Neural crest cell (in vitro differentiated cells): Measurements from ENCODE around the gene AMHR2. TPM values are rescaled to one million over a fixed set of nuclear protein-coding genes. Genes with fewer than 3 reads are reported as not detected.

Experiments
- DNase-seq: peaks from one replicate; pipeline ENCODE4 v3.0.0; 2021; ENCODE audit warnings: low read depth, mixed read lengths, low spot score
- H3K27ac Mint-ChIP-seq: one replicate; pipeline ENCODE4 v1.8.0; 2021; ENCODE audit warnings: mild to moderate bottlenecking, mixed read lengths; ENCODE audit not compliant: unreplicated experiment
- H3K27me3 Mint-ChIP-seq: 2 replicates; pipeline ENCODE4 v1.8.0; 2021; ENCODE audit warnings: low read depth, mild to moderate bottlenecking, mixed read lengths
- H3K36me3 Mint-ChIP-seq: 2 replicates; pipeline ENCODE4 v1.8.0; 2021; ENCODE audit warnings: low read depth, mild to moderate bottlenecking, mixed read lengths
- H3K4me1 Mint-ChIP-seq: 2 replicates; pipeline ENCODE4 v1.8.0; 2021; ENCODE audit warnings: mixed read lengths
- H3K4me3 Mint-ChIP-seq: one replicate; pipeline ENCODE4 v1.8.0; 2021; ENCODE audit warnings: mild to moderate bottlenecking, mixed read lengths
- H3K9me3 Mint-ChIP-seq: 2 replicates; pipeline ENCODE4 v1.8.0; 2021; ENCODE audit warnings: mixed read lengths
- CTCF ChIP-seq: fragments of 200-600 bp; sonication (generic); conservative IDR thresholded peaks from 2 replicates; pipeline ENCODE4 v1.5.0; 2021; ENCODE audit warnings: antibody characterized with exemption, mild to moderate bottlenecking
- total RNA-seq: library from RNA; stranded (reverse); gene quantifications from 2 replicates; pipeline ENCODE4 v1.2.1, GENCODE V29; 2021

The AMHR2 gene
- total RNA-seq, 1 donor from 2014 or later: not detected

- Mint-ChIP-seq H3K4me1 (peaks cover 53% of the 10 kb centered on the region), H3K27ac (no peak overlapping the region), H3K9me3 (no peaks in the 10 kb centered on the region), H3K36me3 (peaks cover 42% of the 10 kb centered on the region), H3K4me3 (peak overlapping the region; percentile 66), H3K27me3 (peaks cover 3% of the 10 kb centered on the region)
- no peak for DNase-seq
- TF ChIP-seq CTCF: no peak
Measured at GRCh38 chr12:53474077-53474476, 50.4 kb downstream of the AMHR2 start.

- H3K36me3 Mint-ChIP-seq: peaks cover 46% of the 10 kb centered on the region
- H3K27ac Mint-ChIP-seq: no peak overlapping the region
- no peak for TF ChIP-seq CTCF
- H3K9me3 Mint-ChIP-seq: no peaks in the 10 kb centered on the region
- no peak for DNase-seq
- H3K27me3 Mint-ChIP-seq: peaks cover 3% of the 10 kb centered on the region
- peak overlapping the region; percentile 66 for H3K4me3 Mint-ChIP-seq
- H3K4me1 Mint-ChIP-seq: peaks cover 58% of the 10 kb centered on the region
Measured at GRCh38 chr12:53474819-53475218, 51.2 kb downstream of the AMHR2 start.

- H3K9me3 Mint-ChIP-seq: no peaks in the 10 kb centered on the region
- no peak overlapping the region for H3K27ac Mint-ChIP-seq
- peaks cover 40% of the 10 kb centered on the region for H3K36me3 Mint-ChIP-seq
- TF ChIP-seq CTCF: peak; percentile 48
- H3K4me3 Mint-ChIP-seq: peak overlapping the region; percentile 64
- DNase-seq: no peak
- H3K4me1 Mint-ChIP-seq: peaks cover 57% of the 10 kb centered on the region
- H3K27me3 Mint-ChIP-seq: peaks cover 3% of the 10 kb centered on the region
Measured at GRCh38 chr12:53476769-53477209, 53.1 kb downstream of the AMHR2 start.

- Mint-ChIP-seq H3K9me3 (no peaks in the 10 kb centered on the region), H3K4me1 (peaks cover 46% of the 10 kb centered on the region), H3K36me3 (peaks cover 36% of the 10 kb centered on the region), H3K27me3 (peaks cover 16% of the 10 kb centered on the region), H3K4me3 (no peak overlapping the region), H3K27ac (no peak overlapping the region)
- no peak for DNase-seq
- no peak for TF ChIP-seq CTCF
Measured at GRCh38 chr12:53478865-53479264, 55.2 kb downstream of the AMHR2 start.

- Mint-ChIP-seq H3K4me3 (no peak overlapping the region), H3K27ac (no peak overlapping the region), H3K27me3 (peaks cover 16% of the 10 kb centered on the region), H3K9me3 (no peaks in the 10 kb centered on the region), H3K4me1 (peaks cover 41% of the 10 kb centered on the region), H3K36me3 (peaks cover 35% of the 10 kb centered on the region)
- DNase-seq: no peak
- no peak for TF ChIP-seq CTCF
Measured at GRCh38 chr12:53479331-53479730, 55.7 kb downstream of the AMHR2 start.
